Hepatocyte (in vitro differentiated cells): ENCODE measurements around the gene FYN. TPM values are rescaled to one million over a fixed set of nuclear protein-coding genes. Genes with fewer than 3 reads are reported as not detected.

ENCODE experiments used
- DNase-seq: peaks from one replicate; pipeline ENCODE4 v3.0.0-alpha.2; 2016; ENCODE audit warnings: low spot score
- H2AFZ ChIP-seq: fragments of 200-600 bp; sonication (generic); 2 replicates; pipeline ENCODE4 v1.6.0; 2016; ENCODE audit warnings: antibody characterized with exemption, mild to moderate bottlenecking
- H3K27ac ChIP-seq: fragments of 200-600 bp; sonication (generic); 2 replicates; pipeline ENCODE4 v1.5.1; 2016; ENCODE audit warnings: mild to moderate bottlenecking
- H3K27me3 ChIP-seq: fragments of 200-600 bp; sonication (generic); 2 replicates; pipeline ENCODE4 v1.6.1; 2016
- H3K36me3 ChIP-seq: fragments of 200-600 bp; sonication (generic); replicated peaks from 2 replicates; pipeline ENCODE4 v1.5.1; 2016; ENCODE audit warnings: low read depth; ENCODE audit not compliant: insufficient read depth
- H3K4me1 ChIP-seq: fragments of 200-600 bp; sonication (generic); 2 replicates; pipeline ENCODE4 v1.5.1; 2016; ENCODE audit warnings: mild to moderate bottlenecking, moderate library complexity; ENCODE audit not compliant: insufficient read depth
- H3K4me2 ChIP-seq: fragments of 200-600 bp; sonication (generic); 2 replicates; pipeline ENCODE4 v1.6.0; 2016
- H3K4me3 ChIP-seq: fragments of 200-600 bp; sonication (generic); 2 replicates; pipeline ENCODE4 v1.5.1; 2016; ENCODE audit warnings: mild to moderate bottlenecking
- H3K79me2 ChIP-seq: fragments of 200-600 bp; sonication (generic); 2 replicates; pipeline ENCODE4 v1.6.0; 2017; ENCODE audit warnings: mild to moderate bottlenecking
- H3K9me2 ChIP-seq: fragments of 200-600 bp; sonication (generic); replicated peaks from 2 replicates; pipeline ENCODE4 v1.6.0; 2017; ENCODE audit warnings: mild to moderate bottlenecking; ENCODE audit not compliant: insufficient read depth
- H3K9me3 ChIP-seq: fragments of 200-600 bp; sonication (generic); 2 replicates; pipeline ENCODE4 v1.5.1; 2016; ENCODE audit warnings: low read depth, mild to moderate bottlenecking
- H4K20me1 ChIP-seq: fragments of 200-600 bp; sonication (generic); 2 replicates; pipeline ENCODE4 v1.6.0; 2016; ENCODE audit warnings: mild to moderate bottlenecking; ENCODE audit not compliant: insufficient read depth, poor library complexity, severe bottlenecking
- EZH2 ChIP-seq: fragments of 200-600 bp; sonication (generic); IDR thresholded peaks from 2 replicates; pipeline ENCODE4 v1.6.1; 2016; ENCODE audit warnings: antibody characterized with exemption, mild to moderate bottlenecking, borderline replicate concordance
- EZH2phosphoT487 ChIP-seq: fragments of 200-600 bp; sonication (generic); IDR thresholded peaks from one replicate; pipeline ENCODE4 v1.6.1; 2018; ENCODE audit warnings: antibody characterized with exemption, mild to moderate bottlenecking, low read depth, moderate library complexity; ENCODE audit not compliant: unreplicated experiment, severe bottlenecking
- WGBS: methylation state at CpG from one replicate; pipeline ENCODE4 v1.1.6; 2016; ENCODE audit warnings: low lambda C conversion rate; ENCODE audit errors: missing lambda C conversion rate; 5-methylcytosine and 5-hydroxymethylcytosine counted together
- polyA plus RNA-seq: library from polyadenylated mRNA; unstranded; fragments of >200 nt; fragmentation: Nextera tagmentation; extraction: Ambion mirVana; gene quantifications from 2 replicates; pipeline ENCODE4 v1.2.1, GENCODE V29; 2016
- total RNA-seq: library from RNA; depleted of rRNA; stranded (reverse); fragments of >200 nt; gene quantifications from 2 replicates; pipeline ENCODE4 v1.2.3, GENCODE V29; 2014
- TF ChIP-seq, protein P1 (sequence below): fragments of 200-600 bp; sonication (generic); IDR thresholded peaks from 2 replicates; pipeline ENCODE4 v1.5.1; 2016; ENCODE audit warnings: antibody characterized with exemption, mild to moderate bottlenecking; ENCODE audit not compliant: poor library complexity

FYN gene
- total and polyA plus RNA-seq, 2 experiments from 2014 or later: 40.0 to 70.1 TPM

- Histone ChIP-seq H3K4me3 (no peak overlapping the region), H3K27me3 (no peaks in the 10 kb centered on the region), H3K9me2 (no peaks in the 10 kb centered on the region), H3K36me3 (no peaks in the 10 kb centered on the region), H3K4me1 (no peaks in the 10 kb centered on the region), H2AFZ (no peak overlapping the region), H3K27ac (no peak overlapping the region), H3K9me3 (no peaks in the 10 kb centered on the region), H3K79me2 (no peaks in the 10 kb centered on the region), H3K4me2 (no peak overlapping the region), H4K20me1 (peaks cover 3% of the 10 kb centered on the region)
- WGBS: 87% methylated on average over 8 of the region's 8 CpGs
- TF ChIP-seq, protein P1, sequence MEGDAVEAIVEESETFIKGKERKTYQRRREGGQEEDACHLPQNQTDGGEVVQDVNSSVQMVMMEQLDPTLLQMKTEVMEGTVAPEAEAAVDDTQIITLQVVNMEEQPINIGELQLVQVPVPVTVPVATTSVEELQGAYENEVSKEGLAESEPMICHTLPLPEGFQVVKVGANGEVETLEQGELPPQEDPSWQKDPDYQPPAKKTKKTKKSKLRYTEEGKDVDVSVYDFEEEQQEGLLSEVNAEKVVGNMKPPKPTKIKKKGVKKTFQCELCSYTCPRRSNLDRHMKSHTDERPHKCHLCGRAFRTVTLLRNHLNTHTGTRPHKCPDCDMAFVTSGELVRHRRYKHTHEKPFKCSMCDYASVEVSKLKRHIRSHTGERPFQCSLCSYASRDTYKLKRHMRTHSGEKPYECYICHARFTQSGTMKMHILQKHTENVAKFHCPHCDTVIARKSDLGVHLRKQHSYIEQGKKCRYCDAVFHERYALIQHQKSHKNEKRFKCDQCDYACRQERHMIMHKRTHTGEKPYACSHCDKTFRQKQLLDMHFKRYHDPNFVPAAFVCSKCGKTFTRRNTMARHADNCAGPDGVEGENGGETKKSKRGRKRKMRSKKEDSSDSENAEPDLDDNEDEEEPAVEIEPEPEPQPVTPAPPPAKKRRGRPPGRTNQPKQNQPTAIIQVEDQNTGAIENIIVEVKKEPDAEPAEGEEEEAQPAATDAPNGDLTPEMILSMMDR: no peak
- no peak for TF ChIP-seq EZH2phosphoT487
- DNase-seq: no peak
Measured at GRCh38 chr6:111743862-111744692, 129.2 kb downstream of the FYN start.

DNA sequence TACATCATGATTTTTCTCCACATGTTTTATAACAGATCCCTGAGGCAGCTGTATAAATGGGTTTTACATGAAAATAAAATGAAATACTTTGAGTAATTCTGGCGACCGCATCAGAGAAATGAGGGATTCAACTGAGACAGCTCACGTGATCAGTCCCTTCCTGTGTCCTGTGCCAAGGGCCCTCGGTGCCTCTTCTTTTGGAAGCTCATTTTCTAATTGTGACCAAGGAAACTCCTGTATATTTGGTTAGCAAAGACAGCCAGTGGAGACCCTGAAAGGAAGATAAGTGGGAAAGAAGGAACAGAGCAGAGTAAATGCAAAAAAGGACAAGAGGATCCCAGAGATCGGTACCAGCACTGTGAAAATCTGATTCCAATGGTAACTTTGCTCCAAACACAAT, 129.9 kb downstream of the FYN start:
- TF ChIP-seq, protein P1: no peak
- TF ChIP-seq EZH2phosphoT487 (no peak), EZH2 (no peak)
- Histone ChIP-seq H3K9me3 (no peaks in the 10 kb centered on the region), H2AFZ (no peak overlapping the region), H3K4me2 (no peak overlapping the region), H3K79me2 (no peaks in the 10 kb centered on the region), H3K36me3 (no peaks in the 10 kb centered on the region), H3K27me3 (no peaks in the 10 kb centered on the region), H3K27ac (no peak overlapping the region), H3K4me1 (no peaks in the 10 kb centered on the region), H3K4me3 (no peak overlapping the region), H3K9me2 (no peaks in the 10 kb centered on the region), H4K20me1 (peaks cover 3% of the 10 kb centered on the region)
- WGBS: 91% methylated on average over 5 of the region's 5 CpGs
- no peak for DNase-seq

DNA sequence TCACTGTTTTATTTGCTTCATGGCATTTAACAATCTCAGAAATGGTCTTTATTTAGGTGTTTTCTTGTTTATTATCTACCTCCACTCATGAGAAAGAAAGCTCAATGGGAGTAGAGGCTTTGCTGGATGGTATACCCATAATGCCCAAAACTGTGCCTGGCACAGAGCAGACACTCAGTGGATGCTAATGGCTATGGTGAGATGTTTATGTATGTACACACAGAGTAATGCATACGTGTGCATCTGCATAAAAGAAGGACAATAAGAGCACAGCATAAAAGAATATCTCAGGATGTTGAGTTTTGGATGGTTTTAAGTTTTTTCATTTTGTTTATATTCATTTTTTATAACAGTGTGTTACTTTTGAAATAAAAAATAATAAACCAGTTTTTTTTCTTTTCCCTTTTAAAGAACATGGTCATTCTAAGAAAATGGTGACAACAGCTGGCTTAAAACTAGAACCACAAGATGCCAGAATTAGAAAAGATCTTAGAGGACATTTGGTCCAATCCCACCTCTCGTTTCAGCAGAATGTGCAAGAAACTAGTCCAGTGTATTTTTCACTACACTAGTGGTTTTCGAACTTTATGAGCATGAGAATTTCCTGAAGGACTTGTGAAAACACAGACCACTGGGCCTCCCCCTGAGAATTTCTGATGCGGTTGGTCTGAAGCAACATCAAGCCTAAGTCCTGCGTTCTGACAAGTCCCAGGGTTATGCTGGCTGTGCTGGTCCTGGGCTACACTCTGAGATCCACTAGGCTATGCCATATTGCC, 131.9 kb downstream of the FYN start:
- Histone ChIP-seq H3K9me2 (no peaks in the 10 kb centered on the region), H3K27ac (no peak overlapping the region), H3K79me2 (no peaks in the 10 kb centered on the region), H3K36me3 (no peaks in the 10 kb centered on the region), H3K4me3 (no peak overlapping the region), H2AFZ (no peak overlapping the region), H4K20me1 (peaks cover 3% of the 10 kb centered on the region), H3K9me3 (no peaks in the 10 kb centered on the region), H3K4me2 (no peak overlapping the region), H3K27me3 (no peaks in the 10 kb centered on the region), H3K4me1 (no peaks in the 10 kb centered on the region)
- TF ChIP-seq EZH2phosphoT487 (no peak), EZH2 (no peak)
- TF ChIP-seq, protein P1: no peak
- no peak for DNase-seq
- 92% methylated on average over 5 of the region's 5 CpGs for WGBS
